Breast epithelium (tissue), 4 donors: ENCODE results near the gene SMARCAL1. TPM values are rescaled to one million over a fixed set of nuclear protein-coding genes. Genes with fewer than 3 reads are reported as not detected.

Source experiments
- DNase-seq, 2 donors: peaks; one replicate each; pipeline ENCODE4 v3.0.0-alpha.2; 2019; ENCODE audit warnings: low spot score in 2 of 2
- H3K27ac ChIP-seq, 2 donors: fragments of 200-600 bp; sonication (generic) in 1 of 2; one replicate each; pipeline ENCODE4 v1.5.1; 2016 to 2019; ENCODE audit warnings: mild to moderate bottlenecking in 1 of 2
- H3K27me3 ChIP-seq, 2 donors: fragments of 200-600 bp; sonication (generic) in 1 of 2; one replicate each; pipeline versions ENCODE4 v1.5.1 to v1.6.0; 2017 to 2019; ENCODE audit warnings: control low read depth in 1 of 2, mild to moderate bottlenecking in 1 of 2
- H3K36me3 ChIP-seq: fragments of 200-600 bp; one replicate; pipeline ENCODE4 v1.5.1; 2019
- H3K4me1 ChIP-seq, 2 donors: fragments of 200-600 bp; sonication (generic); one replicate each; pipeline ENCODE4 v1.5.1; 2016 to 2019; ENCODE audit warnings: control low read depth in 1 of 2
- H3K4me3 ChIP-seq, 3 donors: fragments of 200-600 bp; sonication (generic); 1 replicate in 2 of 3; 2 replicates in 1 of 3; pipeline ENCODE4 v1.5.1; 2016 to 2019; ENCODE audit warnings: mild to moderate bottlenecking in 3 of 3, moderate library complexity in 2 of 3
- H3K9me3 ChIP-seq, 2 donors: fragments of 200-600 bp; sonication (generic) in 1 of 2; one replicate each; pipeline ENCODE4 v1.5.1; 2016 to 2019; ENCODE audit warnings: control low read depth in 1 of 2
- POLR2A ChIP-seq: fragments of 450-650 bp; IDR thresholded peaks from one replicate; pipeline ENCODE4 v1.6.1; 2016; ENCODE audit warnings: antibody characterized with exemption, mild to moderate bottlenecking, moderate library complexity
- POLR2AphosphoS5 ChIP-seq, 3 donors: sonication (generic); formaldehyde crosslinking; IDR thresholded peaks; one replicate each; pipeline ENCODE4 v1.6.1; 2017; ENCODE audit warnings: antibody characterized with exemption in 3 of 3
- intact Hi-C: fragments of 100-400 bp; cut with DNase I; formaldehyde crosslinking; loops from one replicate; pipeline ENCODE4 v1.15.1; 2023; ENCODE audit warnings: low total_unique reads
- total RNA-seq, 3 donors: library from RNA; depleted of rRNA; stranded (reverse); fragments of >200 nt; gene quantifications; one replicate each; pipeline ENCODE4 v1.1.0, GENCODE V29; 2016
- TF ChIP-seq, protein P1 (sequence below), 3 donors: fragments of 450-650 bp; IDR thresholded peaks; one replicate each; pipeline ENCODE4 v1.5.1; 2016 to 2017; ENCODE audit warnings: antibody characterized with exemption in 3 of 3, mild to moderate bottlenecking in 3 of 3, moderate library complexity in 3 of 3

Gene SMARCAL1
- total RNA-seq, 3 donors from 2014 or later = 12.0 to 28.1 (median 20.6) TPM

GRCh38 chr2:216478791-216479190 lies 66.5 kb downstream of the SMARCAL1 start:
- intact Hi-C loops = no loop called here
- Histone ChIP-seq H3K27me3 (no peaks in the 10 kb centered on the region), H3K9me3 (no peaks in the 10 kb centered on the region), H3K27ac (peak overlapping the region in 1 of 2 donors; percentile 57), H3K36me3 (no peaks in the 10 kb centered on the region), H3K4me1 (no peaks in the 10 kb centered on the region), H3K4me3 (no peak overlapping the region)
- TF ChIP-seq POLR2AphosphoS5 (IDR thresholded peaks at IDR 0.05) (no peak), POLR2A (no peak)
- TF ChIP-seq, protein P1, sequence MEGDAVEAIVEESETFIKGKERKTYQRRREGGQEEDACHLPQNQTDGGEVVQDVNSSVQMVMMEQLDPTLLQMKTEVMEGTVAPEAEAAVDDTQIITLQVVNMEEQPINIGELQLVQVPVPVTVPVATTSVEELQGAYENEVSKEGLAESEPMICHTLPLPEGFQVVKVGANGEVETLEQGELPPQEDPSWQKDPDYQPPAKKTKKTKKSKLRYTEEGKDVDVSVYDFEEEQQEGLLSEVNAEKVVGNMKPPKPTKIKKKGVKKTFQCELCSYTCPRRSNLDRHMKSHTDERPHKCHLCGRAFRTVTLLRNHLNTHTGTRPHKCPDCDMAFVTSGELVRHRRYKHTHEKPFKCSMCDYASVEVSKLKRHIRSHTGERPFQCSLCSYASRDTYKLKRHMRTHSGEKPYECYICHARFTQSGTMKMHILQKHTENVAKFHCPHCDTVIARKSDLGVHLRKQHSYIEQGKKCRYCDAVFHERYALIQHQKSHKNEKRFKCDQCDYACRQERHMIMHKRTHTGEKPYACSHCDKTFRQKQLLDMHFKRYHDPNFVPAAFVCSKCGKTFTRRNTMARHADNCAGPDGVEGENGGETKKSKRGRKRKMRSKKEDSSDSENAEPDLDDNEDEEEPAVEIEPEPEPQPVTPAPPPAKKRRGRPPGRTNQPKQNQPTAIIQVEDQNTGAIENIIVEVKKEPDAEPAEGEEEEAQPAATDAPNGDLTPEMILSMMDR (IDR thresholded peaks at IDR 0.05) = no peak
- no peak for DNase-seq

DNA sequence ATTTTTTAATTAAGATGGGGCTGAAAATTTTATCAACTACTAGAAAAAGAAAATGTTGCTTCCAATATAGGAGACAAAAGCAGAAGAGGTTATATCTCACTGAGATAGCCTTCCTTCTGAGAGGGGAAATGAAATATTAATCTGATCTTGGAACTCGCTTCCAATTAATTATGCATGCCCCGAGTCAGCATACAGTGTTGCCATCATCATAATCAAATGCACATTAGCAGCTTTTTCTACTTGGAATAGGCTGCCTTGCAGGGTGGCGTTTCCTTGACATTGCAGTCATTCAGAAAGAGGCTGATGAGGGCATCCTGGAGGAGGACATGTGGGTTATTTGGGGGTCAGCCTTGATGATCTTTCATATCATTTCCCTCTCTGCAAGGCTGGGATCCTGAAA lies 67.9 kb downstream of the SMARCAL1 start:
- Histone ChIP-seq H3K4me1 (no peaks in the 10 kb centered on the region), H3K4me3 (no peak overlapping the region), H3K9me3 (no peaks in the 10 kb centered on the region), H3K27ac (no peak overlapping the region), H3K36me3 (no peaks in the 10 kb centered on the region), H3K27me3 (no peaks in the 10 kb centered on the region)
- TF ChIP-seq POLR2A = no peak
- TF ChIP-seq POLR2AphosphoS5 (IDR thresholded peaks at IDR 0.05) = no peak
- TF ChIP-seq, protein P1 (IDR thresholded peaks at IDR 0.05) = no peak
- DNase-seq = no peak
- intact Hi-C loops = no loop called here

DNA sequence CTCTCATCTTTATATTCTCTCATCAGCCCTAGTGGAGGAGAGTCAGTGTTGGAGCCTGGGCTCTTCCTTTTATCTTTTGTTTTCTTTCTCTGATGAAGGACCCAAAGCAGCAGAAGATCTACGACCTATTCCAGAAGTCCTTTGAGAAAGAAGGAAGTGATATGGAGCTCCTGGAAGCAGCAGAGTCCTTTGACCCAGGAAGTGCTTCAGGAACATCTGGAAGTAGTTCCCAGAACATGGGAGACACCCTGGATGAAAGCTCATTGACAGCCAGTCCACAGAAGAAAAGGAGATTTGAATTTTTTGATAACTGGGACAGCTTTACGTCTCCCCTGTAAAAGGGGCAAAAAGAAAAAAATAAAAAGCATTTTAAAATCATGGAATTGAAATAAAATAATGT lies 70.4 kb downstream of the SMARCAL1 start:
- H3K27ac ChIP-seq = no peak overlapping the region
- DNase-seq = no peak
- H3K36me3 ChIP-seq = no peaks in the 10 kb centered on the region
- intact Hi-C loops = no loop called here
- no peaks in the 10 kb centered on the region for H3K27me3 ChIP-seq
- H3K4me1 ChIP-seq = no peaks in the 10 kb centered on the region
- H3K4me3 ChIP-seq = no peak overlapping the region
- H3K9me3 ChIP-seq = no peaks in the 10 kb centered on the region
- TF ChIP-seq POLR2AphosphoS5 (IDR thresholded peaks at IDR 0.05) = no peak
- TF ChIP-seq POLR2A = no peak
- TF ChIP-seq, protein P1 (IDR thresholded peaks at IDR 0.05) = no peak

- no peaks in the 10 kb centered on the region for H3K9me3 ChIP-seq
- H3K36me3 ChIP-seq = no peaks in the 10 kb centered on the region
- DNase-seq = no peak
- no peaks in the 10 kb centered on the region for H3K27me3 ChIP-seq
- H3K4me1 ChIP-seq = no peaks in the 10 kb centered on the region
- no peak overlapping the region for H3K4me3 ChIP-seq
- TF ChIP-seq POLR2A = no peak
- TF ChIP-seq, protein P1 (IDR thresholded peaks at IDR 0.05) = no peak
- TF ChIP-seq POLR2AphosphoS5 (IDR thresholded peaks at IDR 0.05) = no peak
- H3K27ac ChIP-seq = no peak overlapping the region
- intact Hi-C loops = no loop called here
These were observed 73.0 kb downstream of the SMARCAL1 start for GRCh38 chr2:216485237-216485636.

DNA sequence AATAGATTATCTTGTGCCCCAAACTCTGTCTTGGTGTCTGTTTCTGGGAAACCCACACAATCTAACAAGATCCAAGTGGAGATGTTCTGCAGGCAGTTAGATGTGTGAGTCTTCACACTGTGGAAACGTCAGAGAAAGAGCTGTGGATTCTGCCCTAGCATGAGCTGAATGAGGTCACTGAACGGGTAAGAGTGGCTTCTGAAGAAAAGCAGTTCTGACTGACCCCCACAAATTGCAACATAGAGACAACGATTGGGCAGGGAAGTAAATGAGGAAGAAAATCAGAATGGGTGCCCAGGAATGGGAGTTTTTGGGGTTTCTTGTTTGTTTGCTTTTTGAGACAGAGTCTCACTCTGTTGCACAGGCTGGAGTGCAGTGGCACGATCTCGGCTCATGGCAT lies 73.5 kb downstream of the SMARCAL1 start:
- DNase-seq = no peak
- Histone ChIP-seq H3K4me3 (no peak overlapping the region), H3K9me3 (no peaks in the 10 kb centered on the region), H3K27me3 (no peaks in the 10 kb centered on the region), H3K4me1 (no peaks in the 10 kb centered on the region), H3K27ac (no peak overlapping the region), H3K36me3 (no peaks in the 10 kb centered on the region)
- TF ChIP-seq POLR2A (no peak), POLR2AphosphoS5 (IDR thresholded peaks at IDR 0.05) (no peak)
- TF ChIP-seq, protein P1 (IDR thresholded peaks at IDR 0.05) = no peak
- intact Hi-C loops = no loop called here
